ENCODE measurements around the gene PRSS48.

DNA sequence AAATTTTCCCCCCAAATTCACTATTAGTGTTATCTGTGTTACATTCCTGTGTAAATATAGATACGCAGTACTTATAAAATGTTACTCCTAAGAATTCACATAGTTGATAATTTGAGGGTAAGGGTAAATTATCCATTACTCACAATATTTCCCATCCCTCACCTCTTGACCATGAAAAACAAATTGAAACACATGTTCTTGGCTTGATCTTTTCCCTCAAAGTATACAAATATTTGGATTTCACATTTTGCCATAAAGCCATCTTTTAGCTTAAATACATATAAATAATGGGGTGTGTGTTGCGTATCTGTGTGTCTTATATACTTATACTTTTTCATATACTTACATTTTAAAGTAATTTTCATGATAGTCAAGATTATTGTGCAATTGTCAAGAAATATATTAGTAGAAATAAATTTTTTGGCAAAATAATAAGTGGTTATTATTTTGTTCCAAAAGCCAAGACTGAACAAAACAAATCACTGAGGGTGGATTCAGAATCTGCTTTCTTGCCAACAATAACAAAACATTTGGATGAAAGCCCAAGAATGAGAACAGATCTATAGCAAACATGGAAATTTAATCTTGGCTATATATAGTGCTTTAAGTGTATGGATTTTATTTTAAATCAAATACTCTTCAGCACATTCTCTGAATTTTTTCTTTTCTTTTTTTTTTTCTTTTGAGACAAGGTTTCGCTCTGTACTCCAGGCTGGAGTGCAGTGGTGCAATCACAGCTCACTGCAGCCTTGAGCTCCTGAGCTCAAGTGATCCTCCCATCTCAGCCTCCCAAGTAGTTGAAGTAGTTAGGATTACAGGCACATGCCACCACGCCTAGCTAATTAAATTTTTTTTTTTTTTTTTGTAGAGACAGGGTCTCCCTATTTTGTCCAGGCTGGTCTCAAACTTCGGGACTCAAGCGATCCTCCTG is 48.5 kb upstream of the PRSS48 start:
- no peak for TF ChIP-seq ZFX (IDR thresholded peaks at IDR 0.05)
- TF ChIP-seq CTCF (conservative IDR thresholded peaks at IDR 0.05) = no peak
